Fibroblast of lung (primary cell): ENCODE measurements around the gene LRMDA. TPM values are rescaled to one million over a fixed set of nuclear protein-coding genes. Genes with fewer than 3 reads are reported as not detected.

Source experiments
- DNase-seq, 2 donors: peaks; one replicate each; pipeline versions ENCODE4 v3.0.0 to v3.0.0-alpha.2; 2010; ENCODE audit warnings: low read depth in 2 of 2
- H2AFZ ChIP-seq: 2 replicates; pipeline ENCODE4 v1.5.1; 2012; ENCODE audit warnings: low read length, control low read depth, inconsistent platforms
- H3K27ac ChIP-seq: 2 replicates; pipeline ENCODE4 v1.5.1; 2011; ENCODE audit warnings: low read length, control low read depth; ENCODE audit not compliant: insufficient read depth
- H3K27me3 ChIP-seq: 2 replicates; pipeline ENCODE4 v1.5.1; 2011; ENCODE audit warnings: mild to moderate bottlenecking, low read length; ENCODE audit not compliant: control insufficient read depth, insufficient read depth
- H3K36me3 ChIP-seq: 2 replicates; pipeline ENCODE4 v1.5.1; 2011; ENCODE audit warnings: low read length; ENCODE audit not compliant: control insufficient read depth, insufficient read depth
- H3K4me1 ChIP-seq: 2 replicates; pipeline ENCODE4 v1.5.1; 2011; ENCODE audit warnings: low read length; ENCODE audit not compliant: control insufficient read depth, insufficient read depth; ENCODE audit errors: extremely low read depth
- H3K4me2 ChIP-seq: 2 replicates; pipeline ENCODE4 v1.5.1; 2011; ENCODE audit warnings: low read length, control low read depth; ENCODE audit not compliant: insufficient read depth; ENCODE audit errors: extremely low read depth
- H3K4me3 ChIP-seq, 4 experiments: fragments of 200-600 bp in 1 of 4; sonication (generic) in 1 of 4; replicated peaks in 1 of 4; 2 replicates each; pipeline ENCODE4 v1.5.1; 2011 to 2016; ENCODE audit warnings: low read length in 4 of 4, low read depth in 3 of 4, mild to moderate bottlenecking in 3 of 4, control low read depth in 2 of 4, inconsistent platforms in 1 of 4, mixed read lengths in 1 of 4; ENCODE audit not compliant: insufficient read depth in 1 of 4; ENCODE audit errors: control extremely low read depth in 1 of 4
- H3K79me2 ChIP-seq: 2 replicates; pipeline ENCODE4 v1.5.1; 2012; ENCODE audit warnings: mild to moderate bottlenecking, low read length, inconsistent platforms; ENCODE audit not compliant: control insufficient read depth, insufficient read depth
- H3K9ac ChIP-seq: 2 replicates; pipeline ENCODE4 v1.5.1; 2011; ENCODE audit warnings: mild to moderate bottlenecking, low read length, control low read depth; ENCODE audit not compliant: insufficient read depth
- H3K9me3 ChIP-seq: 2 replicates; pipeline ENCODE4 v1.5.1; 2012; ENCODE audit warnings: low read depth, low read length; ENCODE audit not compliant: control insufficient read depth, insufficient read depth
- H4K20me1 ChIP-seq: 2 replicates; pipeline ENCODE4 v1.5.1; 2011; ENCODE audit warnings: low read length; ENCODE audit not compliant: control insufficient read depth, insufficient read depth; ENCODE audit errors: extremely low read depth
- EZH2 ChIP-seq: IDR thresholded peaks from 2 replicates; pipeline ENCODE4 v1.5.1; 2012; ENCODE audit warnings: low read length, control low read depth, mild to moderate bottlenecking; ENCODE audit errors: missing control alignments
- polyA plus RNA-seq, 2 donors: library from polyadenylated mRNA; depleted of rRNA in 1 of 2; stranded (reverse) in 1 of 2; unstranded in 1 of 2; fragments of >200 nt; gene quantifications; 2 replicates each; pipeline ENCODE4 v1.2.1, GENCODE V29; 2011 to 2012; ENCODE audit warnings: missing spikeins in 1 of 2
- total RNA-seq: library from RNA; depleted of rRNA; stranded (reverse); fragments of >200 nt; gene quantifications from 2 replicates; pipeline ENCODE4 v1.2.1, GENCODE V29; 2014
- TF ChIP-seq, protein P1 (sequence below), 2 donors: IDR thresholded peaks in 1 of 2; conservative IDR thresholded peaks in 1 of 2; 1 replicate in 1 of 2; 2 replicates in 1 of 2; pipeline ENCODE4 v1.5.1; 2011 to 2012; ENCODE audit warnings: low read length in 2 of 2, control low read depth in 1 of 2, inconsistent platforms in 1 of 2, low read depth in 1 of 2, mild to moderate bottlenecking in 1 of 2

The LRMDA gene
- total and polyA plus RNA-seq, 2 donors (not counting 1 experiment from before 2014, with no cell fraction given), result 1.7 to 2.0 TPM

DNA sequence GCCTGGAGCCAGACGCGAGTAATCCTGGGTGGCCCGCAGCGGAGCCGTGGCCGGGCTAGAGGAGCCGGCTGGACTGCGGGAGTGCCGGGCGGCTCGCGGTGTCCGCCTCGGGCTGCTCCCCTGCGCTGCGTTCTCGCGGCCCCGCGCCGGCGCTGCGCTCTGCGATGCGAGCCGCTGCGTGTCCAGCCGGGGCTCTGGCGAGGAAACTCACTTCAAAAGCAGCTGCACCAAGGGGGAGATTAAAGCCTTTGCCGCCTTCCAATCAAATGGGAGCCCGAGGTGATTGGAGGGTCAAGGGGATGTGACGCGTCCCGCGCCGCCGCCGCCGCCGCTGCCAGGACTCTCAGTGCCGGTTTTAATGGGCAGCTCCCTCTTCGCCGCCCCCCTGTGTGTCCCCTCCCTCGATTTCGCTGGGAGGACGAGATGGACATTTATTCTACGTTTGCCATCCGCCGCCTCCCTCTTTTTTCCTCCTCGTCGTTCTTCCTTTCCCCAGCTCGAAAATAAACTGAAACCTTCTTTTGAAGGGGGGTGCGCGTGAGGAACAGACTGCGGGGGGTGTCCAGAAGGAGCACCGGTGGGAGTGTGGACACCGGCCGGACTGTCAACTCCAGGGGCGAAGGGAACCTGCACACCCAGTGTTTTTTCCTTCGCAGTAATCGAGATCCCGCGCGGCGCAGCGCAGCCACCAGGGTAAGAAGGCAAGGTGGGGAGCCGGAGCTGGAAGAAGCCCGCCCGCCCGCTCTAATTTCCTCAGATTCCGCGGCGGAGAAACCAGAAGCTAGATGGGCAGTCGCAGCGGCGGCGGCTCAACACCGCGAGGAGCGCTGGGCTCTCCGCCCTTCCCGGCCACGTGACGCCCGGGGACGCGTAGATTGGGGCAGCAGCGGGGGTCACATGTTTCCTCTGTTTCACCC, 29.6 kb upstream of the LRMDA start, which contains the start of gene ZNF503:
Gene ZNF503, minus strand, starts transcription at position 196 of the 917 bp plus-strand sequence. CDS start 345 bp downstream, outside the sequence.
- H2AFZ ChIP-seq, result peak within 1 kb of the TSS; percentile 92
- peak within 1 kb of the TSS; percentile 79 to 98 (median 92) for H3K4me3 ChIP-seq
- peaks cover 2% of the 10 kb centered on the region for H3K4me1 ChIP-seq
- no peaks in the 10 kb centered on the region for H3K9me3 ChIP-seq
- H3K27me3 ChIP-seq, result no peaks in the 10 kb centered on the region
- TF ChIP-seq EZH2, result no peak
- TF ChIP-seq, protein P1, sequence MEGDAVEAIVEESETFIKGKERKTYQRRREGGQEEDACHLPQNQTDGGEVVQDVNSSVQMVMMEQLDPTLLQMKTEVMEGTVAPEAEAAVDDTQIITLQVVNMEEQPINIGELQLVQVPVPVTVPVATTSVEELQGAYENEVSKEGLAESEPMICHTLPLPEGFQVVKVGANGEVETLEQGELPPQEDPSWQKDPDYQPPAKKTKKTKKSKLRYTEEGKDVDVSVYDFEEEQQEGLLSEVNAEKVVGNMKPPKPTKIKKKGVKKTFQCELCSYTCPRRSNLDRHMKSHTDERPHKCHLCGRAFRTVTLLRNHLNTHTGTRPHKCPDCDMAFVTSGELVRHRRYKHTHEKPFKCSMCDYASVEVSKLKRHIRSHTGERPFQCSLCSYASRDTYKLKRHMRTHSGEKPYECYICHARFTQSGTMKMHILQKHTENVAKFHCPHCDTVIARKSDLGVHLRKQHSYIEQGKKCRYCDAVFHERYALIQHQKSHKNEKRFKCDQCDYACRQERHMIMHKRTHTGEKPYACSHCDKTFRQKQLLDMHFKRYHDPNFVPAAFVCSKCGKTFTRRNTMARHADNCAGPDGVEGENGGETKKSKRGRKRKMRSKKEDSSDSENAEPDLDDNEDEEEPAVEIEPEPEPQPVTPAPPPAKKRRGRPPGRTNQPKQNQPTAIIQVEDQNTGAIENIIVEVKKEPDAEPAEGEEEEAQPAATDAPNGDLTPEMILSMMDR (conservative IDR thresholded peaks at IDR 0.05 in 1 of 2, IDR thresholded peaks at IDR 0.05 in 1 of 2; ENCODE audit: low read depth in 1 of 2, low read length in 2 of 2), result peak; percentile 14 to 31
- H3K36me3 ChIP-seq, result peaks cover 7% of the 10 kb centered on the region
- peaks cover 39% of the 10 kb centered on the region for H3K79me2 ChIP-seq
- H3K27ac ChIP-seq, result peak within 1 kb of the TSS; percentile 95
- peak within 1 kb of the TSS; percentile 97 for H3K4me2 ChIP-seq
- H4K20me1 ChIP-seq, result no peaks in the 10 kb centered on the region
- H3K9ac ChIP-seq, result peak within 1 kb of the TSS; percentile 84
- DNase-seq, result peak; percentile 98 to 99

DNA sequence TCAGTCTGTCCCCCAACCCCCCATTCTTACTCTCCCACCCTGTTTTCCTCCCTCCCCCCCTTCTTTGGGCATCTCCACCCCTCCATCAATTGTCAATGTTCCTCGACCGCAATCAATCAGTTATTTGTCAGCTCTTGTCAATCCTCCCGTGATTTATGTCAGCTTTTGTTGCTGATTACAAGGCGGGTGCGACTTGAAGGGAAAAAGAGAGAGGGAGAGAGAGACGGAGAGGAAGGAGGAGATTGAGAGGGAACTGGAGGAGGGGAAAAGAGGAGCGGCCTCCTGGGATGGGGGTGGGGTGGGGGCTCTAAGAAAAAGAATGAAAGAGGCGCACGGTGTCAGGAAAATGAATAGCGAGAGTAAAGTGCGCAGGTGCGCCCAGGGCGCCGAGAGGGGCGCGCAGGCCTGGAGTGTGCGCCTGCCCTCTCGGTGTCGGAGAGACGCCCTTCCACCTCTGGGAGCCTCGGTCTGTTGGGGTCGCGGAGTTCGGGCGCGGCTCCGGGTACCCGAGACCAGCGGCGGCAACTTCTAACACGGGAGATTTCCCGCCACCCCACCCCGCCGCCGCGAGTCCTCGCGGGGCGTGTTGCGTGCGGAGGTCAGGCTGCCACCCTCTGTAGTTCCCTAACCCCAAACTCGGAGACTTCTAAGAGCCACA, 28.8 kb upstream of the LRMDA start:
- DNase-seq, result no peak
- H3K79me2 ChIP-seq, result peaks cover 34% of the 10 kb centered on the region

More for the DNA sequence above, 28.8 kb upstream of the LRMDA start:
- Histone ChIP-seq H3K27me3 (no peaks in the 10 kb centered on the region), H2AFZ (peak overlapping the region; percentile 78), H3K9me3 (no peaks in the 10 kb centered on the region), H3K9ac (peak overlapping the region; percentile 44), H3K4me3 (peak overlapping the region; percentile 78 to 98 (median 88)), H3K36me3 (peaks cover 7% of the 10 kb centered on the region), H3K4me2 (peak overlapping the region; percentile 97), H3K27ac (peak overlapping the region; percentile 95), H4K20me1 (no peaks in the 10 kb centered on the region), H3K4me1 (peaks cover 2% of the 10 kb centered on the region)
- TF ChIP-seq, protein P1 (conservative IDR thresholded peaks at IDR 0.05 in 1 of 2, IDR thresholded peaks at IDR 0.05 in 1 of 2; ENCODE audit: low read depth in 1 of 2, low read length in 2 of 2), result no peak
- TF ChIP-seq EZH2, result no peak
